IMR-90 (cell line): Measurements from ENCODE around the gene PVALEF. TPM values are rescaled to one million over a fixed set of nuclear protein-coding genes. Genes with fewer than 3 reads are reported as not detected.

Source experiments
- ATAC-seq: fragments of 200-7000 bp; cut with Tn5 transposase; 2 replicates; pipeline ENCODE4 v1.9.1; 2020; ENCODE audit warnings: low read depth, mild to moderate bottlenecking, moderate library complexity
- BruUV-seq: library from RNA; stranded (reverse); fragments of 400-500 nt; replicated peaks from 2 replicates; lab custom pipeline; 2021; lab: Mats Ljungman, UMichigan
- CTCF ChIA-PET: fragments of 300-600 bp; formaldehyde crosslinking; extraction: SDS; loops from one replicate; lab custom pipeline; 2021; ENCODE audit warnings: antibody characterized with exemption; lab: Yijun Ruan, JAX
- POLR2A ChIA-PET: fragments of 300-600 bp; sonication (Branson Sonifier 250); formaldehyde crosslinking; loops from one replicate; lab custom pipeline; 2022; ENCODE audit warnings: antibody characterized with exemption; ENCODE audit not compliant: unreplicated experiment; lab: Charles Lee
- DNase-seq: peaks from one replicate; pipeline ENCODE4 v3.0.0; 2013
- H2AFZ ChIP-seq: replicated peaks from 2 replicates; pipeline ENCODE3; 2013; ENCODE audit warnings: low read length, mild to moderate bottlenecking; ENCODE audit not compliant: poor library complexity
- H2AK5ac ChIP-seq: 2 replicates; pipeline ENCODE4 v1.6.1; 2013; ENCODE audit warnings: low read depth, low read length, inconsistent platforms
- H2AK9ac ChIP-seq: replicated peaks from 2 replicates; pipeline ENCODE3; 2013; ENCODE audit warnings: mild to moderate bottlenecking, low read depth, low read length, moderate library complexity; ENCODE audit not compliant: poor library complexity
- H2BK120ac ChIP-seq: 2 replicates; pipeline ENCODE4 v1.6.1; 2013; ENCODE audit warnings: low read depth, low read length, inconsistent platforms
- H2BK15ac ChIP-seq: 3 replicates; pipeline ENCODE4 v1.6.1; 2013; ENCODE audit warnings: low read depth, low read length, inconsistent platforms
- H2BK20ac ChIP-seq: 2 replicates; pipeline ENCODE4 v1.6.1; 2013; ENCODE audit warnings: low read depth, mild to moderate bottlenecking, inconsistent platforms, low read length, moderate library complexity
- H2BK5ac ChIP-seq: 2 replicates; pipeline ENCODE4 v1.6.1; 2013; ENCODE audit warnings: mild to moderate bottlenecking, low read depth, low read length, inconsistent platforms; ENCODE audit not compliant: poor library complexity, severe bottlenecking
- H3K14ac ChIP-seq: replicated peaks from 2 replicates; pipeline ENCODE4 v1.6.1; 2013; ENCODE audit warnings: low read depth, low read length, inconsistent platforms
- H3K18ac ChIP-seq: 2 replicates; pipeline ENCODE4 v1.6.1; 2013; ENCODE audit warnings: low read depth, low read length, control low read depth
- H3K23ac ChIP-seq: 2 replicates; pipeline ENCODE4 v1.6.1; 2013; ENCODE audit warnings: low read depth, low read length, inconsistent platforms
- H3K27ac ChIP-seq: 2 replicates; pipeline ENCODE4 v1.5.1; 2013; ENCODE audit warnings: mild to moderate bottlenecking, control low read depth, low read length; ENCODE audit not compliant: insufficient read depth
- H3K27me3 ChIP-seq: 2 replicates; pipeline ENCODE4 v1.6.1; 2013; ENCODE audit warnings: low read length; ENCODE audit not compliant: control insufficient read depth, insufficient read depth
- H3K36me3 ChIP-seq: 2 replicates; pipeline ENCODE4 v1.6.1; 2013; ENCODE audit warnings: low read length, mixed read lengths; ENCODE audit not compliant: control insufficient read depth, insufficient read depth
- H3K4ac ChIP-seq: 2 replicates; pipeline ENCODE4 v1.6.1; 2013; ENCODE audit warnings: low read depth, low read length, inconsistent platforms
- H3K4me1 ChIP-seq: 2 replicates; pipeline ENCODE4 v1.6.1; 2013; ENCODE audit warnings: low read length, mixed read lengths; ENCODE audit not compliant: control insufficient read depth, insufficient read depth
- H3K4me2 ChIP-seq: 2 replicates; pipeline ENCODE4 v1.6.1; 2013; ENCODE audit warnings: low read depth, mild to moderate bottlenecking, control low read depth, low read length, moderate library complexity
- H3K4me3 ChIP-seq: 2 replicates; pipeline ENCODE4 v1.5.1; 2013; ENCODE audit warnings: low read depth, mild to moderate bottlenecking, control low read depth, low read length, moderate library complexity; ENCODE audit not compliant: insufficient read depth
- H3K56ac ChIP-seq: 2 replicates; pipeline ENCODE4 v1.6.1; 2013; ENCODE audit warnings: low read length, inconsistent platforms; ENCODE audit not compliant: insufficient read depth; ENCODE audit errors: extremely low read depth
- H3K79me1 ChIP-seq, 2 experiments: 2 replicates each; pipeline ENCODE4 v1.6.1; 2013; ENCODE audit warnings: low read length in 2 of 2, inconsistent platforms in 1 of 2, low read depth in 1 of 2
- H3K9ac ChIP-seq: 2 replicates; pipeline ENCODE4 v1.6.1; 2013; ENCODE audit warnings: low read depth, low read length, control low read depth
- H3K9me1 ChIP-seq: 2 replicates; pipeline ENCODE4 v1.6.1; 2013; ENCODE audit warnings: low read length, inconsistent platforms; ENCODE audit not compliant: insufficient read depth
- H3K9me3 ChIP-seq: 2 replicates; pipeline ENCODE4 v1.6.1; 2013; ENCODE audit warnings: low read length; ENCODE audit not compliant: control insufficient read depth, insufficient read depth
- H4K20me1 ChIP-seq: 2 replicates; pipeline ENCODE4 v1.6.1; 2013; ENCODE audit warnings: low read length, inconsistent platforms; ENCODE audit not compliant: insufficient read depth
- H4K5ac ChIP-seq: 2 replicates; pipeline ENCODE4 v1.6.1; 2013; ENCODE audit warnings: mild to moderate bottlenecking, low read depth, low read length, control low read depth
- H4K8ac ChIP-seq, 2 experiments: 2 replicates each; pipeline ENCODE4 v1.6.1; 2013; ENCODE audit warnings: low read depth in 2 of 2, low read length in 2 of 2, control low read depth in 1 of 2, inconsistent platforms in 1 of 2
- H4K91ac ChIP-seq: 2 replicates; pipeline ENCODE4 v1.6.1; 2013; ENCODE audit warnings: low read depth, low read length, inconsistent platforms; ENCODE audit not compliant: insufficient read depth
- BHLHE40 ChIP-seq: fragments of 150-350 bp; IDR thresholded peaks from 2 replicates; pipeline ENCODE4 v1.6.1; 2016; ENCODE audit warnings: mild to moderate bottlenecking, low read depth, low read length
- CHD1 ChIP-seq: IDR thresholded peaks from 2 replicates; pipeline ENCODE4 v1.6.1; 2012; ENCODE audit warnings: low read depth, low read length, improper control_type of control experiment
- FOS ChIP-seq: fragments of 150-350 bp; IDR thresholded peaks from 2 replicates; pipeline ENCODE4 v1.6.1; 2016; ENCODE audit warnings: low read depth, low read length
- MAFK ChIP-seq: IDR thresholded peaks from 2 replicates; pipeline ENCODE4 v1.6.1; 2012; ENCODE audit warnings: low read depth, low read length, improper control_type of control experiment
- MAZ ChIP-seq: IDR thresholded peaks from 2 replicates; pipeline ENCODE4 v1.6.1; 2012; ENCODE audit warnings: low read depth, mild to moderate bottlenecking, low read length, improper control_type of control experiment, moderate library complexity, borderline replicate concordance
- MXI1 ChIP-seq: IDR thresholded peaks from 2 replicates; pipeline ENCODE4 v1.6.1; 2012; ENCODE audit warnings: low read depth, mild to moderate bottlenecking, low read length, moderate library complexity, borderline replicate concordance
- NFE2L2 ChIP-seq: fragments of 150-350 bp; IDR thresholded peaks from 2 replicates; pipeline ENCODE4 v1.6.1; 2016; ENCODE audit warnings: low read depth, mild to moderate bottlenecking, low read length
- POLR2A ChIP-seq: IDR thresholded peaks from 2 replicates; pipeline ENCODE4 v1.6.1; 2012; ENCODE audit warnings: mild to moderate bottlenecking, low read depth, low read length
- RAD21 ChIP-seq: IDR thresholded peaks from 2 replicates; pipeline ENCODE4 v1.6.1; 2012; ENCODE audit warnings: low read length, improper control_type of control experiment
- RCOR1 ChIP-seq: IDR thresholded peaks from 2 replicates; pipeline ENCODE4 v1.6.1; 2012; ENCODE audit warnings: mild to moderate bottlenecking, low read length, improper control_type of control experiment; ENCODE audit not compliant: insufficient replicate concordance
- RFX5 ChIP-seq: IDR thresholded peaks from 2 replicates; pipeline ENCODE4 v1.8.0; 2012; ENCODE audit warnings: low read depth, mild to moderate bottlenecking, low read length, moderate library complexity
- SMC3 ChIP-seq: fragments of 150-350 bp; IDR thresholded peaks from 2 replicates; pipeline ENCODE4 v1.6.1; 2016; ENCODE audit warnings: low read depth, mild to moderate bottlenecking, antibody characterized with exemption, low read length, moderate library complexity
- WGBS, 2 experiments: methylation state at CpG; one replicate each; pipeline versions ENCODE4 v1.1.5 to v1.1.7; 2013; ENCODE audit warnings: missing lambda C conversion rate in 2 of 2; ENCODE audit not compliant: insufficient read length in 1 of 2; ENCODE audit errors: extremely low coverage in 2 of 2; 5-methylcytosine and 5-hydroxymethylcytosine counted together
- dilution Hi-C: fragments of 300-500 bp; cut with HindIII; formaldehyde crosslinking; loops from one replicate; pipeline ENCODE4 v1.14.3; 2018; ENCODE audit warnings: low sequenced_read_pairs; ENCODE audit not compliant: unreplicated experiment
- in situ Hi-C: fragments of 300-500 bp; cut with MboI; formaldehyde crosslinking; loops from 3 replicates; pipeline ENCODE4 v1.14.3; 2019; ENCODE audit warnings: low sequenced_read_pairs, inconsistent platforms, mixed read lengths
- intact Hi-C: fragments of 100-400 bp; cut with micrococcal nuclease; formaldehyde crosslinking; loops from 2 replicates; pipeline ENCODE4 v1.10.0; 2022
- polyA plus RNA-seq, 3 experiments: library from polyadenylated mRNA; depleted of rRNA; stranded (reverse); fragments of >200 nt; gene quantifications; 2 replicates each; pipeline ENCODE4 v1.2.3, GENCODE V29; 2012; ENCODE audit warnings: low replicate concordance in 1 of 3
- total RNA-seq: library from RNA; depleted of rRNA; stranded (reverse); fragments of >200 nt; gene quantifications from 2 replicates; pipeline ENCODE4 v1.2.3, GENCODE V29; 2012
- TF ChIP-seq, protein P1 (sequence below): conservative IDR thresholded peaks from 2 replicates; pipeline ENCODE4 v1.5.1; 2012; ENCODE audit warnings: mild to moderate bottlenecking, low read depth, low read length, improper control_type of control experiment
- TF ChIP-seq, protein P2 (sequence below): fragments of 150-350 bp; IDR thresholded peaks from 2 replicates; pipeline ENCODE4 v1.6.1; 2016; ENCODE audit warnings: low read depth, mild to moderate bottlenecking, low read length, moderate library complexity, borderline replicate concordance
- TF ChIP-seq, protein P3 (sequence below): fragments of 150-350 bp; IDR thresholded peaks from 2 replicates; pipeline ENCODE4 v1.6.1; 2017; ENCODE audit warnings: mild to moderate bottlenecking, antibody characterized with exemption, low read length, low read depth

The PVALEF gene
- total and polyA plus RNA-seq, 2 of the 4 experiments (the other 2 are of a cell fraction): not detected

DNA sequence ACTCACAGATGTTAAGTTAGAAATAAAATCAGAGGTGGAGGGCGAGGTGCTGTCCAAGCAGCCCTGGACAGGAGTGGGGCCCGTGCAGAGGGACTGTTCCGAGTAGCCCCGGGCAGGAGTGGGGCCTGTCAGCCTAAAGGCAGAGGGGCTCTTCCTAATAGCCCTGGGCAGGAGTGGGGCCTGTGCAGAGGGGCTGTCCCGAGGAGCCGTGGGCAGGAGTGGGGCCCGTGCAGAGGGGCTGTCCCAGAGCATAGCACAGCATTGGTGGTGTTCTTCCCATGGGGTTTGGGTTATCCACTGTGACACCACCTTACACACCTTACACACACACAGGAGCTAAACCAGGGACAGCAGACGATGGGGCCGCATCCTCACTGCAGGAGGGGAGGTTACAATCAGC is 47.1 kb downstream of the PVALEF start:
- Histone ChIP-seq H3K27me3 (no peaks in the 10 kb centered on the region), H3K79me1 (peaks cover 0 to 6% of the 10 kb centered on the region in 2 experiments; a peak in 1 of 4 replicates), H4K8ac (no peak overlapping the region), H2AFZ (peak overlapping the region; percentile 32), H3K4me1 (no peaks in the 10 kb centered on the region), H3K9me1 (0 out of 2 replicates have a peak, but pooled peaks cover 6% of the 10 kb centered on the region), H3K18ac (no peak overlapping the region), H3K27ac (no peak overlapping the region), H2BK15ac (no peak overlapping the region), H4K91ac (no peak overlapping the region), H3K36me3 (no peaks in the 10 kb centered on the region), H3K14ac (no peak overlapping the region), H2AK9ac (no peak overlapping the region), H2BK5ac (no peak overlapping the region), H3K23ac (no peak overlapping the region), H3K4me2 (no peak overlapping the region), H3K9ac (no peak overlapping the region), H2AK5ac (no peak overlapping the region), H3K4ac (no peak overlapping the region), H4K20me1 (no peaks in the 10 kb centered on the region; the same call in 1 of the 2 replicates), H2BK120ac (no peak overlapping the region), H3K4me3 (no peak overlapping the region), H3K56ac (no peak overlapping the region), H3K9me3 (no peaks in the 10 kb centered on the region), H2BK20ac (no peak overlapping the region), H4K5ac (no peak overlapping the region)
- BruUV-seq: no TSS peak
- dilution Hi-C loops: no loop called here
- intact Hi-C loops: no loop called here
- CTCF ChIA-PET: no interaction called here
- TF ChIP-seq MXI1 (no peak), FOS (no peak), POLR2A (no peak), BHLHE40 (no peak), RAD21 (no peak), CHD1 (no peak), MAZ (no peak), RCOR1 (no peak), SMC3 (no peak), RFX5 (no peak), MAFK (no peak), NFE2L2 (no peak)
- TF ChIP-seq, protein P1, sequence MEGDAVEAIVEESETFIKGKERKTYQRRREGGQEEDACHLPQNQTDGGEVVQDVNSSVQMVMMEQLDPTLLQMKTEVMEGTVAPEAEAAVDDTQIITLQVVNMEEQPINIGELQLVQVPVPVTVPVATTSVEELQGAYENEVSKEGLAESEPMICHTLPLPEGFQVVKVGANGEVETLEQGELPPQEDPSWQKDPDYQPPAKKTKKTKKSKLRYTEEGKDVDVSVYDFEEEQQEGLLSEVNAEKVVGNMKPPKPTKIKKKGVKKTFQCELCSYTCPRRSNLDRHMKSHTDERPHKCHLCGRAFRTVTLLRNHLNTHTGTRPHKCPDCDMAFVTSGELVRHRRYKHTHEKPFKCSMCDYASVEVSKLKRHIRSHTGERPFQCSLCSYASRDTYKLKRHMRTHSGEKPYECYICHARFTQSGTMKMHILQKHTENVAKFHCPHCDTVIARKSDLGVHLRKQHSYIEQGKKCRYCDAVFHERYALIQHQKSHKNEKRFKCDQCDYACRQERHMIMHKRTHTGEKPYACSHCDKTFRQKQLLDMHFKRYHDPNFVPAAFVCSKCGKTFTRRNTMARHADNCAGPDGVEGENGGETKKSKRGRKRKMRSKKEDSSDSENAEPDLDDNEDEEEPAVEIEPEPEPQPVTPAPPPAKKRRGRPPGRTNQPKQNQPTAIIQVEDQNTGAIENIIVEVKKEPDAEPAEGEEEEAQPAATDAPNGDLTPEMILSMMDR: no peak
- TF ChIP-seq, protein P2, sequence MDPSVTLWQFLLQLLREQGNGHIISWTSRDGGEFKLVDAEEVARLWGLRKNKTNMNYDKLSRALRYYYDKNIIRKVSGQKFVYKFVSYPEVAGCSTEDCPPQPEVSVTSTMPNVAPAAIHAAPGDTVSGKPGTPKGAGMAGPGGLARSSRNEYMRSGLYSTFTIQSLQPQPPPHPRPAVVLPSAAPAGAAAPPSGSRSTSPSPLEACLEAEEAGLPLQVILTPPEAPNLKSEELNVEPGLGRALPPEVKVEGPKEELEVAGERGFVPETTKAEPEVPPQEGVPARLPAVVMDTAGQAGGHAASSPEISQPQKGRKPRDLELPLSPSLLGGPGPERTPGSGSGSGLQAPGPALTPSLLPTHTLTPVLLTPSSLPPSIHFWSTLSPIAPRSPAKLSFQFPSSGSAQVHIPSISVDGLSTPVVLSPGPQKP: no peak
- TF ChIP-seq, protein P3, sequence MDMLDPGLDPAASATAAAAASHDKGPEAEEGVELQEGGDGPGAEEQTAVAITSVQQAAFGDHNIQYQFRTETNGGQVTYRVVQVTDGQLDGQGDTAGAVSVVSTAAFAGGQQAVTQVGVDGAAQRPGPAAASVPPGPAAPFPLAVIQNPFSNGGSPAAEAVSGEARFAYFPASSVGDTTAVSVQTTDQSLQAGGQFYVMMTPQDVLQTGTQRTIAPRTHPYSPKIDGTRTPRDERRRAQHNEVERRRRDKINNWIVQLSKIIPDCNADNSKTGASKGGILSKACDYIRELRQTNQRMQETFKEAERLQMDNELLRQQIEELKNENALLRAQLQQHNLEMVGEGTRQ: no peak
- DNase-seq (no peak), ATAC-seq (no peak)
- POLR2A ChIA-PET: no interaction called here
- 96% methylated on average over 4 of the region's 9 CpGs; no CpG with 5 or more reads in 1 of the 2 experiments for WGBS, 2 experiments
- in situ Hi-C loops: no loop called here
